ENCODE measurements around the gene FTO.

FTO gene

DNA sequence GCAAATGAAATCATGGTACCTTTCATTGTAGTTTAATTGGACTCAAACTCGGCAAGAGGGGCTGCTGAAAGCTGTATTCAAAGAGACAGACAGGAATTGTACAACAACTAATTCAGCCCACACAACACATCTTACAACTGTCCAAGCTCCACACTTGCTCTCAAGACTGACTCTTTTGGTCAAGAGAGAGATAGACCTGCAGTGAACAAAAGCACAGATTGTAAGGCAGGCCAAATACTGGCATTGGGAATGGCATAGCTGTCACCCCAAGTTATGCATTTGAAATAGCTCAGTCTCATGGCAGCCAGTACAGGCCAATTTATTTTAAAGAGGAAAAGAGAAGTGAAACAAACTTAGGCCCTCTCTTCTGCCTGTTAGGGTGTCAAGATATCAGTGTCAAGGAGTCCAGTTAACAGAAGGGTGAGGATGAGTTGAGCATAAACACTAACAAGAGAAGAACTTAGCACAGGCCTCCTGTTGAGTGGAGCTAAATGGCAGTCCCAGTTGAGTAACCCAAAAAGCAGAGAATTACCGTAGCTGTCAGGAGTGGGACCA lies 366.9 kb downstream of the FTO start:
- Histone ChIP-seq H3K18ac (ENCODE audit: low read length) (no peak overlapping the region), H3K27me3 (ENCODE audit: control insufficient read depth in 3 of 3, insufficient read depth in 3 of 3, low read depth in 1 of 3, low read length in 3 of 3) (no peaks in the 10 kb centered on the region), H3K4me3 (ENCODE audit: low read length in 2 of 2) (no peak overlapping the region), H4K8ac (ENCODE audit: low read depth, low read length) (no peak overlapping the region), H3K79me1 (ENCODE audit: low read depth, low read length) (no peaks in the 10 kb centered on the region), H3K4ac (ENCODE audit: low read length) (no peak overlapping the region), H3K4me1 (ENCODE audit: control insufficient read depth in 2 of 2, insufficient read depth in 1 of 2, low read depth in 1 of 2, low read length in 2 of 2) (peaks cover 8 to 17% of the 10 kb centered on the region in 2 donors), H2AK5ac (ENCODE audit: low read depth, low read length) (no peak overlapping the region), H2BK120ac (ENCODE audit: low read depth, low read length) (no peak overlapping the region), H2AFZ (ENCODE audit: low read length) (no peak overlapping the region), H2BK5ac (ENCODE audit: low read length) (no peak overlapping the region), H3K36me3 (replicated peaks in 1 of 2; ENCODE audit: control insufficient read depth in 2 of 2, insufficient read depth in 2 of 2, low read length in 2 of 2) (no peaks in the 10 kb centered on the region), H4K91ac (ENCODE audit: low read depth, low read length, poor library complexity) (no peak overlapping the region), H3K23ac (ENCODE audit: low read depth, low read length, poor library complexity) (no peak overlapping the region), H3K27ac (replicated peaks; ENCODE audit: low read length) (no peak overlapping the region), H2BK15ac (ENCODE audit: low read length) (no peak overlapping the region), H3K9ac (ENCODE audit: low read depth, low read length, poor library complexity) (no peak overlapping the region), H3K4me2 (ENCODE audit: insufficient read depth, low read length, poor library complexity, severe bottlenecking) (no peak overlapping the region), H3K14ac (ENCODE audit: low read length) (no peak overlapping the region), H2BK12ac (ENCODE audit: low read length) (no peak overlapping the region), H3K9me3 (replicated peaks in 1 of 2; ENCODE audit: control insufficient read depth in 2 of 2, insufficient read depth in 1 of 2, low read depth in 1 of 2, low read length in 2 of 2) (no peaks in the 10 kb centered on the region)
- WGBS, 2 donors (ENCODE audit: extremely low coverage in 2 of 2, insufficient read length in 2 of 2, insufficient replicate concordance in 1 of 2), result no CpG with 5 or more reads among the region's 2 CpGs
- no peak for DNase-seq (ENCODE audit: low spot score)

DNA sequence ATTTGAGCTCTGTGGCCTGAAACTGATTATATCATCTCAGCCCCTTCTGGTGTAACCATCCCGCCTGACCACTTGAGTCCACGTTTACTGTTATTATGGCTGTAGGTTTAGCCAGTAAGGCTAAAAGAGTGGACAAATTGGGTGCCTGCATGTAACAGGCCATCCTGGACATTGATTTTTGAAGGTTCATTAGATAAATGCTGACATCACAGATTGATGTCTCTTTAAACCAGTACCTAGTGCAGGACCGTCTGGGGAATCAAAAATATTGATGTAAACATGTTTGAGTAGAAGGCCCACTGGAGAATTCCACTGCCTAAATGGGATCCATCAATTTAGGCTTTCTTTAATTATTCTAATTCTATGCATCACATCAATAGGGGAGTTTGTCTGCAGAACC lies 367.6 kb downstream of the FTO start:
- Histone ChIP-seq H2BK12ac (ENCODE audit: low read length) (no peak overlapping the region), H2BK15ac (ENCODE audit: low read length) (no peak overlapping the region), H3K4ac (ENCODE audit: low read length) (no peak overlapping the region), H3K9ac (ENCODE audit: low read depth, low read length, poor library complexity) (no peak overlapping the region), H2BK5ac (ENCODE audit: low read length) (no peak overlapping the region), H2BK120ac (ENCODE audit: low read depth, low read length) (no peak overlapping the region), H3K23ac (ENCODE audit: low read depth, low read length, poor library complexity) (no peak overlapping the region), H3K27ac (replicated peaks; ENCODE audit: low read length) (no peak overlapping the region), H3K27me3 (ENCODE audit: control insufficient read depth in 3 of 3, insufficient read depth in 3 of 3, low read depth in 1 of 3, low read length in 3 of 3) (no peaks in the 10 kb centered on the region), H3K4me3 (ENCODE audit: low read length in 2 of 2) (no peak overlapping the region), H3K4me2 (ENCODE audit: insufficient read depth, low read length, poor library complexity, severe bottlenecking) (no peak overlapping the region), H2AK5ac (ENCODE audit: low read depth, low read length) (no peak overlapping the region), H3K36me3 (replicated peaks in 1 of 2; ENCODE audit: control insufficient read depth in 2 of 2, insufficient read depth in 2 of 2, low read length in 2 of 2) (no peaks in the 10 kb centered on the region), H3K18ac (ENCODE audit: low read length) (no peak overlapping the region), H3K4me1 (ENCODE audit: control insufficient read depth in 2 of 2, insufficient read depth in 1 of 2, low read depth in 1 of 2, low read length in 2 of 2) (peaks cover 7 to 16% of the 10 kb centered on the region in 2 donors), H4K8ac (ENCODE audit: low read depth, low read length) (no peak overlapping the region), H3K14ac (ENCODE audit: low read length) (no peak overlapping the region), H3K9me3 (replicated peaks in 1 of 2; ENCODE audit: control insufficient read depth in 2 of 2, insufficient read depth in 1 of 2, low read depth in 1 of 2, low read length in 2 of 2) (no peaks in the 10 kb centered on the region), H4K91ac (ENCODE audit: low read depth, low read length, poor library complexity) (no peak overlapping the region), H3K79me1 (ENCODE audit: low read depth, low read length) (no peaks in the 10 kb centered on the region), H2AFZ (ENCODE audit: low read length) (no peak overlapping the region)
- DNase-seq (ENCODE audit: low spot score), result no peak
- no CpG with 5 or more reads among the region's 3 CpGs for WGBS, 2 donors (ENCODE audit: extremely low coverage in 2 of 2, insufficient read length in 2 of 2, insufficient replicate concordance in 1 of 2)

- H4K91ac ChIP-seq (ENCODE audit: low read depth, low read length, poor library complexity), result no peak overlapping the region
- H2BK5ac ChIP-seq (ENCODE audit: low read length), result no peak overlapping the region
- H2AFZ ChIP-seq (ENCODE audit: low read length), result no peak overlapping the region
- no peak overlapping the region for H3K4ac ChIP-seq (ENCODE audit: low read length)
- DNase-seq (ENCODE audit: low spot score), result no peak
- no peak overlapping the region for H3K27ac ChIP-seq (replicated peaks; ENCODE audit: low read length)
- no peak overlapping the region for H2BK120ac ChIP-seq (ENCODE audit: low read depth, low read length)
- H3K9ac ChIP-seq (ENCODE audit: low read depth, low read length, poor library complexity), result no peak overlapping the region
- H3K9me3 ChIP-seq (replicated peaks in 1 of 2; ENCODE audit: control insufficient read depth in 2 of 2, insufficient read depth in 1 of 2, low read depth in 1 of 2, low read length in 2 of 2), result no peaks in the 10 kb centered on the region
- no peak overlapping the region for H3K18ac ChIP-seq (ENCODE audit: low read length)
- no peak overlapping the region for H3K4me2 ChIP-seq (ENCODE audit: insufficient read depth, low read length, poor library complexity, severe bottlenecking)
- H4K8ac ChIP-seq (ENCODE audit: low read depth, low read length), result no peak overlapping the region
- H3K79me1 ChIP-seq (ENCODE audit: low read depth, low read length), result no peaks in the 10 kb centered on the region
- H3K23ac ChIP-seq (ENCODE audit: low read depth, low read length, poor library complexity), result no peak overlapping the region
- peaks cover 7 to 14% of the 10 kb centered on the region in 2 donors for H3K4me1 ChIP-seq (ENCODE audit: control insufficient read depth in 2 of 2, insufficient read depth in 1 of 2, low read depth in 1 of 2, low read length in 2 of 2)
- H2BK12ac ChIP-seq (ENCODE audit: low read length), result no peak overlapping the region
- WGBS, 2 donors (ENCODE audit: extremely low coverage in 2 of 2, insufficient read length in 2 of 2, insufficient replicate concordance in 1 of 2), result no CpG with 5 or more reads among the region's 6 CpGs
- H3K4me3 ChIP-seq (ENCODE audit: low read length in 2 of 2), result no peak overlapping the region
- no peaks in the 10 kb centered on the region for H3K36me3 ChIP-seq (replicated peaks in 1 of 2; ENCODE audit: control insufficient read depth in 2 of 2, insufficient read depth in 2 of 2, low read length in 2 of 2)
- H2AK5ac ChIP-seq (ENCODE audit: low read depth, low read length), result no peak overlapping the region
- H3K14ac ChIP-seq (ENCODE audit: low read length), result no peak overlapping the region
- no peaks in the 10 kb centered on the region for H3K27me3 ChIP-seq (ENCODE audit: control insufficient read depth in 3 of 3, insufficient read depth in 3 of 3, low read depth in 1 of 3, low read length in 3 of 3)
- H2BK15ac ChIP-seq (ENCODE audit: low read length), result no peak overlapping the region
These were observed 368.3 kb downstream of the FTO start for GRCh38 chr16:54072237-54072636.

DNA sequence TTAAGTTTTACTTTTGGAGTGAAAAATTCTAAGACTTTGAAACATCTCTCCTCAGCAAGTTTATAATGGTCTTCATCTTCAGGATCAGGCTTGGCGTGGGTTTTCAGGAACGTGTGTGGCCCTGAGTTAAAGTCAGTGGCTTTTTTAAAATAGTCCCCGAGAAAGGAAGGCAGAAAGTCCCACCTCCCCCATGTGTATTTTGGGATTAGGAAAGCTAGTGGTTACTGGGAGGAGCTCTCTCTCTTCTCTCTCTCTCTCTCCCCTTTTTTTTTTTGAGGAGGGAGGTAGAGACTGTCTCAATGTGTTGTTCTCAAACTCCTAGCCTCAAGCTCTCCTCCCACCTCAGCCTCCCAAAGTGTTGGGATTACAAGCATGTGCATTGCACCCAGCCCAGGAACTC lies 369.4 kb downstream of the FTO start:
- no peaks in the 10 kb centered on the region for H3K36me3 ChIP-seq (replicated peaks in 1 of 2; ENCODE audit: control insufficient read depth in 2 of 2, insufficient read depth in 2 of 2, low read length in 2 of 2)
- H4K8ac ChIP-seq (ENCODE audit: low read depth, low read length), result no peak overlapping the region
- H3K4me3 ChIP-seq (ENCODE audit: low read length in 2 of 2), result no peak overlapping the region
- H2AFZ ChIP-seq (ENCODE audit: low read length), result no peak overlapping the region
- no peaks in the 10 kb centered on the region for H3K9me3 ChIP-seq (replicated peaks in 1 of 2; ENCODE audit: control insufficient read depth in 2 of 2, insufficient read depth in 1 of 2, low read depth in 1 of 2, low read length in 2 of 2)
- H3K9ac ChIP-seq (ENCODE audit: low read depth, low read length, poor library complexity), result no peak overlapping the region
- DNase-seq (ENCODE audit: low spot score), result no peak
- H2AK5ac ChIP-seq (ENCODE audit: low read depth, low read length), result no peak overlapping the region
- H3K23ac ChIP-seq (ENCODE audit: low read depth, low read length, poor library complexity), result no peak overlapping the region
- no peaks in the 10 kb centered on the region for H3K27me3 ChIP-seq (ENCODE audit: control insufficient read depth in 3 of 3, insufficient read depth in 3 of 3, low read depth in 1 of 3, low read length in 3 of 3)
- H3K79me1 ChIP-seq (ENCODE audit: low read depth, low read length), result no peaks in the 10 kb centered on the region
- H3K27ac ChIP-seq (replicated peaks; ENCODE audit: low read length), result no peak overlapping the region
- no peak overlapping the region for H3K4me2 ChIP-seq (ENCODE audit: insufficient read depth, low read length, poor library complexity, severe bottlenecking)
- H2BK12ac ChIP-seq (ENCODE audit: low read length), result no peak overlapping the region
- H3K4me1 ChIP-seq (ENCODE audit: control insufficient read depth in 2 of 2, insufficient read depth in 1 of 2, low read depth in 1 of 2, low read length in 2 of 2), result peaks cover 9% of the 10 kb centered on the region in 2 donors
- H2BK5ac ChIP-seq (ENCODE audit: low read length), result no peak overlapping the region
- H3K14ac ChIP-seq (ENCODE audit: low read length), result no peak overlapping the region
- H2BK15ac ChIP-seq (ENCODE audit: low read length), result no peak overlapping the region
- H4K91ac ChIP-seq (ENCODE audit: low read depth, low read length, poor library complexity), result no peak overlapping the region
- no peak overlapping the region for H3K18ac ChIP-seq (ENCODE audit: low read length)
- no peak overlapping the region for H3K4ac ChIP-seq (ENCODE audit: low read length)
- WGBS, 2 donors (ENCODE audit: extremely low coverage in 2 of 2, insufficient read length in 2 of 2, insufficient replicate concordance in 1 of 2), result no CpG with 5 or more reads among the region's 3 CpGs
- H2BK120ac ChIP-seq (ENCODE audit: low read depth, low read length), result no peak overlapping the region

Data from neuronal stem cell (in vitro differentiated cells).